Measurements from ENCODE around the gene ZNF175. TPM values are rescaled to one million over a fixed set of nuclear protein-coding genes. Genes with fewer than 3 reads are reported as not detected.

Gene ZNF175
- total and polyA plus RNA-seq, 4 donors, result 8.5 to 17.8 (median 12.4) TPM

- no peak overlapping the region for H3K27ac ChIP-seq (ENCODE audit: low read depth, low read length)
- no peaks in the 10 kb centered on the region for H3K4me1 ChIP-seq (ENCODE audit: control insufficient read depth, insufficient read depth, low read length)
- WGBS (ENCODE audit: insufficient coverage), result 96% methylated on average over 3 of the region's 4 CpGs
- H3K4me3 ChIP-seq (ENCODE audit: low read depth, low read length), result no peak overlapping the region
- no peak for DNase-seq (ENCODE audit: low read depth in 4 of 6, low spot score in 6 of 6)
- peaks cover 15% of the 10 kb centered on the region for H3K27me3 ChIP-seq (ENCODE audit: control insufficient read depth, insufficient read depth, low read length)
- no peaks in the 10 kb centered on the region for H3K36me3 ChIP-seq (ENCODE audit: control insufficient read depth, insufficient read depth, low read length)
- H3K9me3 ChIP-seq (ENCODE audit: control insufficient read depth, insufficient read depth, low read length), result no peaks in the 10 kb centered on the region
Measured at GRCh38 chr19:51539821-51540366, 31.2 kb upstream of the ZNF175 start.

GRCh38 chr19:51541458-51542357 lies 29.4 kb upstream of the ZNF175 start:
- WGBS (ENCODE audit: insufficient coverage), result 66% methylated on average over 7 of the region's 10 CpGs
- H3K27me3 ChIP-seq (ENCODE audit: control insufficient read depth, insufficient read depth, low read length), result peaks cover 15% of the 10 kb centered on the region

DNA sequence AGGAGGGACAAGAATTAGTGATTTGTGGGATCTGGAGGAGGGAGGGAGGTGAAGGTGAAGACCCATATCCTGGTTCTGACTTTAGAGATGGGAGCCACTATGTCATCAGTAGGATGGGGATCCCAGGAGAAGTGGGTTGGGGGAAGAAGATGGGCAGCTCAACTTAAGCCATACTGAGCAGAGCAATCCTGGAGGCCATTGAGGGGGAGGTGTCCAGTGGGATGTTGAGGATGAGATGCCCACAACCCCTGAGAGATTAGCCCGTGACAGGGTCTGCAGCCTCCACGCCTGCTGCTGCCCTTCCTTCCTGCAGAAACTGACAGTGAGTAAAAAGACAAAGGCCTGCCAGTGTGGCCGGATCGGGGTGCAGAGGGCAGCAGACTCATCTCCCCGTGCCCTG lies 28.4 kb upstream of the ZNF175 start:
- Histone ChIP-seq H3K4me1 (ENCODE audit: control insufficient read depth, insufficient read depth, low read length) (no peaks in the 10 kb centered on the region), H3K27ac (ENCODE audit: low read depth, low read length) (no peak overlapping the region), H3K36me3 (ENCODE audit: control insufficient read depth, insufficient read depth, low read length) (no peaks in the 10 kb centered on the region), H3K9me3 (ENCODE audit: control insufficient read depth, insufficient read depth, low read length) (no peaks in the 10 kb centered on the region), H3K4me3 (ENCODE audit: low read depth, low read length) (no peak overlapping the region), H3K27me3 (ENCODE audit: control insufficient read depth, insufficient read depth, low read length) (peaks cover 10% of the 10 kb centered on the region)
- 67% methylated on average over 4 of the region's 5 CpGs for WGBS (ENCODE audit: insufficient coverage)
- DNase-seq (ENCODE audit: low read depth in 4 of 6, low spot score in 6 of 6), result no peak

More at GRCh38 chr19:51541458-51542357, 29.4 kb upstream of the ZNF175 start:
- Histone ChIP-seq H3K36me3 (ENCODE audit: control insufficient read depth, insufficient read depth, low read length) (no peaks in the 10 kb centered on the region), H3K27ac (ENCODE audit: low read depth, low read length) (no peak overlapping the region), H3K9me3 (ENCODE audit: control insufficient read depth, insufficient read depth, low read length) (no peaks in the 10 kb centered on the region), H3K4me3 (ENCODE audit: low read depth, low read length) (no peak overlapping the region), H3K4me1 (ENCODE audit: control insufficient read depth, insufficient read depth, low read length) (no peaks in the 10 kb centered on the region)
- no peak for DNase-seq (ENCODE audit: low read depth in 4 of 6, low spot score in 6 of 6)

GRCh38 chr19:51544038-51544437 lies 27.0 kb upstream of the ZNF175 start:
- Histone ChIP-seq H3K36me3 (ENCODE audit: control insufficient read depth, insufficient read depth, low read length) (no peaks in the 10 kb centered on the region), H3K4me3 (ENCODE audit: low read depth, low read length) (no peak overlapping the region), H3K4me1 (ENCODE audit: control insufficient read depth, insufficient read depth, low read length) (no peaks in the 10 kb centered on the region), H3K27me3 (ENCODE audit: control insufficient read depth, insufficient read depth, low read length) (peaks cover 9% of the 10 kb centered on the region), H3K27ac (ENCODE audit: low read depth, low read length) (no peak overlapping the region), H3K9me3 (ENCODE audit: control insufficient read depth, insufficient read depth, low read length) (no peaks in the 10 kb centered on the region)
- WGBS (ENCODE audit: insufficient coverage), result 93% methylated on average over 3 of the region's 6 CpGs
- no peak for DNase-seq (ENCODE audit: low read depth in 4 of 6, low spot score in 6 of 6)

- Histone ChIP-seq H3K4me1 (ENCODE audit: control insufficient read depth, insufficient read depth, low read length) (no peaks in the 10 kb centered on the region), H3K9me3 (ENCODE audit: control insufficient read depth, insufficient read depth, low read length) (no peaks in the 10 kb centered on the region), H3K36me3 (ENCODE audit: control insufficient read depth, insufficient read depth, low read length) (no peaks in the 10 kb centered on the region), H3K27ac (ENCODE audit: low read depth, low read length) (no peak overlapping the region), H3K27me3 (ENCODE audit: control insufficient read depth, insufficient read depth, low read length) (peaks cover 7% of the 10 kb centered on the region), H3K4me3 (ENCODE audit: low read depth, low read length) (no peak overlapping the region)
- DNase-seq (ENCODE audit: low read depth in 4 of 6, low spot score in 6 of 6), result no peak
- 76% methylated on average over 4 of the region's 5 CpGs for WGBS (ENCODE audit: insufficient coverage)
Measured at GRCh38 chr19:51546107-51546649, 24.9 kb upstream of the ZNF175 start.

- Histone ChIP-seq H3K27ac (ENCODE audit: low read depth, low read length) (no peak overlapping the region), H3K4me1 (ENCODE audit: control insufficient read depth, insufficient read depth, low read length) (no peaks in the 10 kb centered on the region), H3K9me3 (ENCODE audit: control insufficient read depth, insufficient read depth, low read length) (no peaks in the 10 kb centered on the region), H3K36me3 (ENCODE audit: control insufficient read depth, insufficient read depth, low read length) (no peaks in the 10 kb centered on the region), H3K4me3 (ENCODE audit: low read depth, low read length) (no peak overlapping the region), H3K27me3 (ENCODE audit: control insufficient read depth, insufficient read depth, low read length) (peaks cover 4% of the 10 kb centered on the region)
- WGBS (ENCODE audit: insufficient coverage), result 56% methylated on average over 5 of the region's 10 CpGs
- no peak for DNase-seq (ENCODE audit: low read depth in 4 of 6, low spot score in 6 of 6)
Measured at GRCh38 chr19:51546650-51547396, 24.3 kb upstream of the ZNF175 start.

- peak in 1 of 6 donors; percentile 6 for DNase-seq (ENCODE audit: low read depth in 4 of 6, low spot score in 6 of 6)
- H3K27me3 ChIP-seq (ENCODE audit: control insufficient read depth, insufficient read depth, low read length), result peaks cover 4% of the 10 kb centered on the region
- 69% methylated on average over 1 of the region's 7 CpGs for WGBS (ENCODE audit: insufficient coverage)
- H3K36me3 ChIP-seq (ENCODE audit: control insufficient read depth, insufficient read depth, low read length), result no peaks in the 10 kb centered on the region
- no peak overlapping the region for H3K4me3 ChIP-seq (ENCODE audit: low read depth, low read length)
- no peaks in the 10 kb centered on the region for H3K4me1 ChIP-seq (ENCODE audit: control insufficient read depth, insufficient read depth, low read length)
- H3K9me3 ChIP-seq (ENCODE audit: control insufficient read depth, insufficient read depth, low read length), result no peaks in the 10 kb centered on the region
- H3K27ac ChIP-seq (ENCODE audit: low read depth, low read length), result no peak overlapping the region
Measured at GRCh38 chr19:51547397-51548212, 23.5 kb upstream of the ZNF175 start.

DNA sequence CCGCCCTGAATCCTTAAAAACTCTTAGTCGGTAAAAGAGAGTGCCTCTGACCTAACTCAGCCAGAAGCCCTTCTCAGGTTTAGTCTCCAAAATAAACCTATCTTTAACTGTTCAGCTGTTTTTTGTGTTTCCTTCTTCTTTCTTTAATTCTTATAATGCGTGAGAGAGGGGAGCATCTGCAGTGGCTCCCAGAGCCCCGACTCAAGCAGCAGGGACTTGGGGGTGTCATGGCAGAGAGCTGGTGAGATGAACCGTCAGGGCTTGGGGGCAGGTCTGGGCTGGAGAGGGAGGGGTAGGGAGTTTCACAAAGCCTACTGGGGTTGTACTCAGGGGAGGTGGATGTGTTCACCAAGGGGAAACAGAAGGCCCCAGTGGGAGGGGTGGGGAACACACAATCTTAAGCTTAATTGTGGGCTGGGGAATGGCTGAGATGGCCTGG lies 22.9 kb upstream of the ZNF175 start:
- H3K4me3 ChIP-seq (ENCODE audit: low read depth, low read length), result no peak overlapping the region
- peaks cover 3% of the 10 kb centered on the region for H3K27me3 ChIP-seq (ENCODE audit: control insufficient read depth, insufficient read depth, low read length)
- WGBS (ENCODE audit: insufficient coverage), result 82% methylated on average over 5 of the region's 5 CpGs
- H3K36me3 ChIP-seq (ENCODE audit: control insufficient read depth, insufficient read depth, low read length), result no peaks in the 10 kb centered on the region
- DNase-seq (ENCODE audit: low read depth in 4 of 6, low spot score in 6 of 6), result no peak
- no peaks in the 10 kb centered on the region for H3K9me3 ChIP-seq (ENCODE audit: control insufficient read depth, insufficient read depth, low read length)
- H3K4me1 ChIP-seq (ENCODE audit: control insufficient read depth, insufficient read depth, low read length), result no peaks in the 10 kb centered on the region
- no peak overlapping the region for H3K27ac ChIP-seq (ENCODE audit: low read depth, low read length)

DNA sequence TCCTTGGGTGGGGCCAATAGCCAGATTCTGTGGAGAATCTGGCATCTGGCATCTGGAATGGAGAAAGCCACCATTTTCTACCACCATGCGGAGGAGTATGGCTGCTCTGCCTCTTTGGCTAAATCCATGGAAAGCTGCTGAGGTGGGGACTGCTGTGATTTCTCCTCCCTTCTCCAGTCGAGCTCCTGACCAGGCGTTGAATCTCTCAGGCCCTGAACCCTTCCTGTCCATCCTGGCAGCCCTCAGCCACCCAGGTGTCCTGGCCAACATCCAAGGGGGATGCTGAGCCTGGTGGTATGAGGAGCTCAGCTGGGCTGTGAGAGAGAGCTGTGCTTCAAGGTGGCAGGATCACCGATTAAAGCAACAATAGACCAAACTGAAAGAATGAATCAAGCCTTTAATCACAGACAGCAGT lies 22.2 kb upstream of the ZNF175 start:
- no peaks in the 10 kb centered on the region for H3K9me3 ChIP-seq (ENCODE audit: control insufficient read depth, insufficient read depth, low read length)
- no CpG with 5 or more reads among the region's 4 CpGs for WGBS (ENCODE audit: insufficient coverage)
- H3K4me3 ChIP-seq (ENCODE audit: low read depth, low read length), result no peak overlapping the region
- no peak overlapping the region for H3K27ac ChIP-seq (ENCODE audit: low read depth, low read length)
- H3K4me1 ChIP-seq (ENCODE audit: control insufficient read depth, insufficient read depth, low read length), result no peaks in the 10 kb centered on the region
- no peaks in the 10 kb centered on the region for H3K36me3 ChIP-seq (ENCODE audit: control insufficient read depth, insufficient read depth, low read length)
- H3K27me3 ChIP-seq (ENCODE audit: control insufficient read depth, insufficient read depth, low read length), result peaks cover 5% of the 10 kb centered on the region
- no peak for DNase-seq (ENCODE audit: low read depth in 4 of 6, low spot score in 6 of 6)

Data from spinal cord (tissue), 10 donors.